HepG2 (cell line): ENCODE results near the gene SELENOW. TPM values are rescaled to one million over a fixed set of nuclear protein-coding genes. Genes with fewer than 3 reads are reported as not detected.

Source experiments
- ATAC-seq: fragments of 200-7000 bp; cut with Tn5 transposase; 3 replicates; pipeline ENCODE4 v1.9.1; 2020; ENCODE audit warnings: mild to moderate bottlenecking, moderate library complexity
- BruUV-seq: library from RNA; stranded (reverse); fragments of 400-500 nt; replicated peaks from 2 replicates; lab custom pipeline; 2021; lab: Mats Ljungman, UMichigan
- CTCF ChIA-PET: fragments of 300-600 bp; formaldehyde crosslinking; extraction: SDS; loops from one replicate; lab custom pipeline; 2021; ENCODE audit warnings: low total read pairs, inconsistent platforms, low intra/inter-chr PET ratio; lab: Yijun Ruan, JAX
- POLR2A ChIA-PET: fragments of 350-600 bp; sonication (Branson Sonifier 250); formaldehyde crosslinking; loops from one replicate; lab custom pipeline; 2020; ENCODE audit warnings: antibody characterized with exemption, inconsistent platforms; lab: Yijun Ruan, JAX
- DNase-seq: peaks from one replicate; pipeline ENCODE4 v3.0.0-alpha.2; 2015; ENCODE audit warnings: low spot score
- FAIRE-seq: peaks from 3 replicates; lab custom pipeline; 2011; peaks lifted over from hg19 to GRCh38; lab: Jason Lieb, UNC
- H2AFZ ChIP-seq: one replicate; pipeline ENCODE4 v1.6.1; 2011; ENCODE audit warnings: low read length, inconsistent platforms
- H3K27ac ChIP-seq: fragments of 300-600 bp; 3 replicates; pipeline ENCODE4 v1.8.0; 2011; ENCODE audit warnings: mixed run types, mild to moderate bottlenecking, mixed read lengths, low read length, inconsistent platforms; ENCODE audit not compliant: insufficient read depth; ENCODE audit errors: extremely low read length
- H3K27me3 ChIP-seq, 2 experiments: fragments of 200-600 bp in 1 of 2; 2 replicates in 1 of 2; 3 replicates in 1 of 2; pipeline versions ENCODE4 v1.6.0 to v1.8.0; 2011; ENCODE audit warnings: low read length in 2 of 2, mild to moderate bottlenecking in 2 of 2, moderate library complexity in 2 of 2, inconsistent platforms in 1 of 2; ENCODE audit not compliant: insufficient read depth in 2 of 2, control insufficient read depth in 1 of 2
- H3K36me3 ChIP-seq, 2 experiments: fragments of 200-600 bp in 1 of 2; replicated peaks in 1 of 2; 2 replicates in 1 of 2; 3 replicates in 1 of 2; pipeline versions ENCODE4 v1.5.1 to v1.8.0; 2011; ENCODE audit warnings: low read length in 2 of 2, inconsistent platforms in 1 of 2; ENCODE audit not compliant: insufficient read depth in 2 of 2, control insufficient read depth in 1 of 2
- H3K4me1 ChIP-seq: 2 replicates; pipeline ENCODE4 v1.5.1; 2012; ENCODE audit warnings: low read length, inconsistent platforms; ENCODE audit not compliant: insufficient read depth
- H3K4me2 ChIP-seq: 2 replicates; pipeline ENCODE4 v1.6.0; 2011; ENCODE audit warnings: low read depth, low read length, inconsistent platforms
- H3K4me3 ChIP-seq, 3 experiments: fragments of 200-600 bp in 1 of 3; sonication (generic), shearing (Covaris generic) in 1 of 3; replicated peaks in 1 of 3; 2 replicates each; pipeline ENCODE4 v1.5.1; 2011 to 2016; ENCODE audit warnings: low read length in 3 of 3, inconsistent platforms in 2 of 3, low read depth in 2 of 3, mild to moderate bottlenecking in 2 of 3, control low read depth in 1 of 3, mixed read lengths in 1 of 3; ENCODE audit not compliant: insufficient read depth in 1 of 3
- H3K79me2 ChIP-seq: one replicate; pipeline ENCODE4 v1.6.1; 2011; ENCODE audit warnings: low read length, inconsistent platforms; ENCODE audit not compliant: insufficient read depth
- H3K9ac ChIP-seq: 2 replicates; pipeline ENCODE4 v1.6.0; 2011; ENCODE audit warnings: mild to moderate bottlenecking, low read depth, low read length, inconsistent platforms; ENCODE audit not compliant: insufficient read depth
- H3K9me3 ChIP-seq: 2 replicates; pipeline ENCODE4 v1.5.1; 2012; ENCODE audit warnings: mild to moderate bottlenecking, low read length
- H4K20me1 ChIP-seq: 2 replicates; pipeline ENCODE4 v1.6.0; 2011; ENCODE audit warnings: inconsistent platforms, mild to moderate bottlenecking, low read length, moderate library complexity; ENCODE audit not compliant: insufficient read depth
- AGO2 ChIP-seq: fragments of 200-400 bp; formaldehyde crosslinking; optimal IDR thresholded peaks from 2 replicates; pipeline ENCODE3; 2017; ENCODE audit warnings: mild to moderate bottlenecking, low read depth, low read length, moderate library complexity
- ELF3 ChIP-seq: IDR thresholded peaks from 2 replicates; pipeline ENCODE4 v1.6.1; 2016; ENCODE audit warnings: missing genetic modification reagents, missing compliant biosample characterization
- ESRRA ChIP-seq: sonication (generic); formaldehyde crosslinking; IDR thresholded peaks from 2 replicates; pipeline ENCODE4 v1.5.1; 2020; ENCODE audit warnings: mild to moderate bottlenecking, low read depth, missing genetic modification reagents
- FOSL2 ChIP-seq: sonication (generic); formaldehyde crosslinking; IDR thresholded peaks from 2 replicates; pipeline ENCODE4 v1.4.0; 2020; ENCODE audit warnings: missing genetic modification reagents
- MED8 ChIP-seq: sonication (generic); formaldehyde crosslinking; IDR thresholded peaks from 2 replicates; pipeline ENCODE4 v1.8.1; 2023; ENCODE audit warnings: mild to moderate bottlenecking, missing genetic modification reagents; ENCODE audit not compliant: insufficient replicate concordance
- MEIS1 ChIP-seq: sonication (generic); formaldehyde crosslinking; IDR thresholded peaks from 2 replicates; pipeline ENCODE4 v1.9.0; 2021; ENCODE audit warnings: mild to moderate bottlenecking, missing genetic modification reagents, moderate library complexity, borderline replicate concordance
- MTF2 ChIP-seq: sonication (generic); formaldehyde crosslinking; IDR thresholded peaks from 2 replicates; pipeline ENCODE4 v1.5.0; 2020; ENCODE audit warnings: missing genetic modification reagents, borderline replicate concordance
- NCOA5 ChIP-seq: sonication (generic); formaldehyde crosslinking; IDR thresholded peaks from 2 replicates; pipeline ENCODE4 v1.4.0; 2020; ENCODE audit warnings: missing genetic modification reagents
- RBFOX2 ChIP-seq: fragments of 200-400 bp; formaldehyde crosslinking; IDR thresholded peaks from 2 replicates; pipeline ENCODE4 v1.6.1; 2017; ENCODE audit warnings: low read depth, mild to moderate bottlenecking, low read length
- RBM22 ChIP-seq: fragments of 200-400 bp; formaldehyde crosslinking; optimal IDR thresholded peaks from 2 replicates; pipeline ENCODE3; 2017; ENCODE audit warnings: mild to moderate bottlenecking, low read length, moderate library complexity
- SALL1 ChIP-seq: sonication (generic); formaldehyde crosslinking; IDR thresholded peaks from 2 replicates; pipeline ENCODE4 v1.8.0; 2022; ENCODE audit warnings: mild to moderate bottlenecking, missing genetic modification reagents
- SOX6 ChIP-seq, 2 experiments: fragments of 450-650 bp in 1 of 2; sonication (generic) in 1 of 2; formaldehyde crosslinking in 1 of 2; IDR thresholded peaks; 2 replicates each; pipeline versions ENCODE4 v1.4.0 to v1.6.1; 2017 to 2020; ENCODE audit warnings: antibody characterized with exemption in 1 of 2, mild to moderate bottlenecking in 1 of 2, missing genetic modification reagents in 1 of 2
- SP4 ChIP-seq: sonication (generic); formaldehyde crosslinking; IDR thresholded peaks from 2 replicates; pipeline ENCODE4 v1.8.1; 2023; ENCODE audit warnings: mild to moderate bottlenecking, missing genetic modification reagents
- ZFP41 ChIP-seq: sonication (generic); formaldehyde crosslinking; IDR thresholded peaks from 2 replicates; pipeline ENCODE4 v1.4.0; 2020; ENCODE audit warnings: mild to moderate bottlenecking, missing genetic modification reagents, borderline replicate concordance
- ZMYM2 ChIP-seq: sonication (generic); formaldehyde crosslinking; IDR thresholded peaks from 2 replicates; pipeline ENCODE4 v1.8.0; 2022; ENCODE audit warnings: mild to moderate bottlenecking, missing genetic modification reagents
- ZMYM4 ChIP-seq: sonication (generic); formaldehyde crosslinking; IDR thresholded peaks from 2 replicates; pipeline ENCODE4 v1.8.1; 2023; ENCODE audit warnings: mild to moderate bottlenecking, missing genetic modification reagents
- ZNF34 ChIP-seq: sonication (generic); formaldehyde crosslinking; IDR thresholded peaks from 2 replicates; pipeline ENCODE4 v1.4.0; 2020; ENCODE audit warnings: mild to moderate bottlenecking, missing genetic modification reagents, borderline replicate concordance
- ZNF670 ChIP-seq: sonication (generic); formaldehyde crosslinking; IDR thresholded peaks from 2 replicates; pipeline ENCODE4 v1.8.0; 2022; ENCODE audit warnings: mild to moderate bottlenecking, missing genetic modification reagents, borderline replicate concordance
- ZNF704 ChIP-seq: sonication (generic); formaldehyde crosslinking; IDR thresholded peaks from 2 replicates; pipeline ENCODE4 v1.8.1; 2023; ENCODE audit warnings: mild to moderate bottlenecking, inconsistent platforms, moderate library complexity, missing genetic modification reagents, borderline replicate concordance
- ZSCAN29 ChIP-seq: sonication (generic); formaldehyde crosslinking; conservative IDR thresholded peaks from 2 replicates; pipeline ENCODE4 v1.4.0; 2020; ENCODE audit warnings: mild to moderate bottlenecking, missing genetic modification reagents
- ZZZ3 ChIP-seq: sonication (generic); formaldehyde crosslinking; IDR thresholded peaks from 2 replicates; pipeline ENCODE4 v1.4.0; 2020; ENCODE audit warnings: missing genetic modification reagents, mild to moderate bottlenecking, borderline replicate concordance
- WGBS: methylation state at CpG from one replicate; pipeline ENCODE4 v1.1.6; 2017; ENCODE audit warnings: low lambda C conversion rate; 5-methylcytosine and 5-hydroxymethylcytosine counted together
- in situ Hi-C: cut with HindIII; loops from 2 replicates; pipeline ENCODE4 v1.10.0; 2017; ENCODE audit warnings: low pct_unique_long_range_greater_than_20kb; ENCODE audit not compliant: extremely low pct_ligation_motif_present
- intact Hi-C: fragments of 100-400 bp; cut with micrococcal nuclease; formaldehyde crosslinking; loops from one replicate; pipeline ENCODE4 v1.10.0; 2022; ENCODE audit not compliant: unreplicated experiment
- polyA plus RNA-seq, 8 experiments: library from polyadenylated mRNA; depleted of rRNA in 3 of 8; stranded (reverse) in 7 of 8; unstranded in 1 of 8; fragments of >200 nt; fragmentation: Illumina TruSeq in 4 of 8; extraction: Trizol in 4 of 8; gene quantifications; 2 replicates each; pipeline versions ENCODE4 v1.2.1 to v1.2.3, GENCODE V29; 2011 to 2016; ENCODE audit warnings: low read depth in 4 of 8, missing spikeins in 1 of 8, mixed read lengths in 1 of 8; ENCODE audit not compliant: insufficient read depth in 1 of 8
- total RNA-seq, 5 experiments: library from RNA; depleted of rRNA; stranded (reverse); fragments of >200 nt; fragmentation: Illumina TruSeq; extraction: Trizol; gene quantifications; 2 replicates each; pipeline ENCODE4 v1.2.3, GENCODE V29; 2016; ENCODE audit warnings: low read depth in 1 of 5
- TF ChIP-seq, protein P1 (sequence below): sonication (generic); IDR thresholded peaks from 2 replicates; pipeline ENCODE4 v1.6.1; 2016; ENCODE audit warnings: low read depth, borderline replicate concordance

SELENOW gene
- total and polyA plus RNA-seq, 2 of the 13 experiments (the other 11 are each of a cell fraction or from before 2014, with no cell fraction given), result 50.3 to 64.7 TPM

- ChIA-PET CTCF (no interaction called here), POLR2A (interaction anchor here (1.1 kb wide), 1 partner anchor 10 kb away, joined by 4 read pairs; the partner anchor contains the start of gene NOP53)
- no TSS peak for BruUV-seq
- Histone ChIP-seq H3K9ac (no peak overlapping the region), H3K79me2 (no peaks in the 10 kb centered on the region), H3K4me3 (no peak overlapping the region), H2AFZ (no peak overlapping the region), H3K27me3 (no peaks in the 10 kb centered on the region), H4K20me1 (0 out of 2 replicates have a peak, but pooled peaks cover 5% of the 10 kb centered on the region), H3K9me3 (no peaks in the 10 kb centered on the region), H3K27ac (no peak overlapping the region), H3K36me3 (peaks cover 28 to 66% of the 10 kb centered on the region in 2 experiments; a peak in 4 of 5 replicates), H3K4me2 (no peak overlapping the region), H3K4me1 (peaks cover 28% of the 10 kb centered on the region)
- intact Hi-C loops (no loop called here), in situ Hi-C loops (no loop called here)
- no peak for ATAC-seq
- no peak for DNase-seq
- no peak for FAIRE-seq
- 93% methylated on average over 30 of the region's 36 CpGs for WGBS
- TF ChIP-seq NCOA5 (CRISPR knock-in tag) (no peak), AGO2 (peak; percentile 59), ZMYM4 (no peak), ZNF670 (CRISPR knock-in tag) (no peak), SOX6 (IDR thresholded peaks at IDR 0.05) (no peak), SOX6 (CRISPR knock-in tag; IDR thresholded peaks at IDR 0.05) (no peak), ZSCAN29 (CRISPR knock-in tag) (no peak), MEIS1 (CRISPR knock-in tag) (no peak), ELF3 (no peak), RBM22 (peak; percentile 53), FOSL2 (CRISPR knock-in tag) (no peak), MTF2 (no peak), ZFP41 (CRISPR knock-in tag) (no peak), SP4 (no peak), SALL1 (CRISPR knock-in tag) (no peak), ZNF34 (CRISPR knock-in tag) (no peak), MED8 (no peak), ZNF704 (no peak), ESRRA (CRISPR knock-in tag) (no peak), ZZZ3 (CRISPR knock-in tag) (no peak), ZMYM2 (CRISPR knock-in tag) (no peak), RBFOX2 (0 out of 2 replicates have a peak, but pooled peaks have one; percentile 45)
- TF ChIP-seq, protein P1, sequence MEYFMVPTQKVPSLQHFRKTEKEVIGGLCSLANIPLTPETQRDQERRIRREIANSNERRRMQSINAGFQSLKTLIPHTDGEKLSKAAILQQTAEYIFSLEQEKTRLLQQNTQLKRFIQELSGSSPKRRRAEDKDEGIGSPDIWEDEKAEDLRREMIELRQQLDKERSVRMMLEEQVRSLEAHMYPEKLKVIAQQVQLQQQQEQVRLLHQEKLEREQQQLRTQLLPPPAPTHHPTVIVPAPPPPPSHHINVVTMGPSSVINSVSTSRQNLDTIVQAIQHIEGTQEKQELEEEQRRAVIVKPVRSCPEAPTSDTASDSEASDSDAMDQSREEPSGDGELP, result no peak
These were observed 23.3 kb upstream of the SELENOW start for GRCh38 chr19:47755065-47755761.
